K562 (cell line): ENCODE data around the gene PRKAR2B. TPM values are rescaled to one million over a fixed set of nuclear protein-coding genes. Genes with fewer than 3 reads are reported as not detected.
A peak's percentile ranks its signal among the peaks of the same experiment; 100 is the strongest.

Source experiments
- ATAC-seq: fragments of 200-7000 bp; cut with Tn5 transposase; 3 replicates; pipeline ENCODE4 v1.9.1; 2020; ENCODE audit warnings: moderate library complexity
- BruUV-seq: library from RNA; stranded (reverse); fragments of 400-500 nt; replicated peaks from 2 replicates; lab custom pipeline; 2021; lab: Mats Ljungman, UMichigan
- CTCF ChIA-PET: fragments of 300-600 bp; formaldehyde crosslinking; extraction: SDS; loops from one replicate; lab custom pipeline; 2021; ENCODE audit warnings: low intra/inter-chr PET ratio; lab: Yijun Ruan, JAX
- POLR2A ChIA-PET: fragments of 300-600, 350-650 bp; sonication (Branson Sonifier 250); formaldehyde crosslinking; extraction: SDS; loops from one replicate; lab custom pipeline; 2021; ENCODE audit warnings: antibody characterized with exemption, inconsistent platforms; lab: Yijun Ruan, JAX
- DNase-seq, 4 experiments: peaks; one replicate each; pipeline versions ENCODE4 v3.0.0 to v3.0.0-alpha.2; 2011 to 2018; ENCODE audit warnings: low spot score in 3 of 4, mixed read lengths in 3 of 4; ENCODE audit errors: extremely low read depth in 1 of 4
- FAIRE-seq: peaks from 2 replicates; lab custom pipeline; 2011; peaks lifted over from hg19 to GRCh38; lab: Jason Lieb, UNC
- H2AFZ ChIP-seq: 2 replicates; pipeline ENCODE4 v1.6.0; 2011; ENCODE audit warnings: low read depth, low read length, control low read depth, inconsistent platforms
- H3K27ac ChIP-seq: fragments of 200-600 bp; 3 replicates; pipeline ENCODE4 v1.8.0; 2011; ENCODE audit warnings: low read depth, mild to moderate bottlenecking, control low read depth, inconsistent platforms, low read length, moderate library complexity, mixed read lengths; ENCODE audit errors: extremely low read depth
- H3K27me3 ChIP-seq, 2 experiments: fragments of 300-600 bp in 1 of 2; 2 replicates in 1 of 2; 3 replicates in 1 of 2; pipeline versions ENCODE4 v1.6.0 to v1.8.0; 2011; ENCODE audit warnings: inconsistent platforms in 2 of 2, low read length in 2 of 2, mild to moderate bottlenecking in 1 of 2, mixed read lengths in 1 of 2, moderate library complexity in 1 of 2; ENCODE audit not compliant: control insufficient read depth in 2 of 2, insufficient read depth in 2 of 2
- H3K36me3 ChIP-seq: fragments of 300-600 bp; 3 replicates; pipeline ENCODE4 v1.8.0; 2011; ENCODE audit warnings: mild to moderate bottlenecking, low read length, inconsistent platforms; ENCODE audit not compliant: control insufficient read depth, insufficient read depth
- H3K4me1 ChIP-seq, 2 experiments: fragments of 200-600 bp in 1 of 2; replicated peaks in 1 of 2; 2 replicates in 1 of 2; 3 replicates in 1 of 2; pipeline versions ENCODE4 v1.5.1 to v1.8.0; 2011; ENCODE audit warnings: inconsistent platforms in 2 of 2, low read length in 2 of 2, mild to moderate bottlenecking in 1 of 2, mixed read lengths in 1 of 2, moderate library complexity in 1 of 2; ENCODE audit not compliant: control insufficient read depth in 2 of 2, insufficient read depth in 2 of 2
- H3K4me2 ChIP-seq: 2 replicates; pipeline ENCODE4 v1.6.1; 2011; ENCODE audit warnings: low read length, control low read depth, inconsistent platforms, mixed read lengths; ENCODE audit not compliant: insufficient read depth
- H3K4me3 ChIP-seq: fragments of 200-600 bp; sonication (generic), shearing (Covaris generic); 2 replicates; pipeline ENCODE4 v1.5.1; 2016; ENCODE audit warnings: control low read depth, inconsistent platforms
- H3K79me2 ChIP-seq: fragments of 200-600 bp; 3 replicates; pipeline ENCODE4 v1.8.0; 2011; ENCODE audit warnings: low read length, inconsistent platforms; ENCODE audit not compliant: control insufficient read depth, insufficient read depth
- H3K9ac ChIP-seq, 2 experiments: 2 replicates each; pipeline versions ENCODE4 v1.6.0 to v1.6.1; 2011; ENCODE audit warnings: low read depth in 2 of 2, low read length in 2 of 2, control low read depth in 1 of 2, inconsistent platforms in 1 of 2, mild to moderate bottlenecking in 1 of 2, mixed read lengths in 1 of 2; ENCODE audit not compliant: insufficient read depth in 1 of 2
- H3K9me1 ChIP-seq: one replicate; pipeline ENCODE4 v1.6.0; 2011; ENCODE audit warnings: inconsistent platforms, mild to moderate bottlenecking, low read length, moderate library complexity; ENCODE audit not compliant: control insufficient read depth, insufficient read depth
- H3K9me3 ChIP-seq: replicated peaks from 2 replicates; pipeline ENCODE4 v1.5.1; 2011; ENCODE audit warnings: low read depth, low read length, inconsistent platforms; ENCODE audit not compliant: control insufficient read depth, insufficient read depth
- H4K20me1 ChIP-seq: replicated peaks from 2 replicates; pipeline ENCODE4 v1.6.1; 2011; ENCODE audit warnings: low read length, inconsistent platforms, mixed read lengths; ENCODE audit not compliant: control insufficient read depth, insufficient read depth
- CBFB ChIP-seq: sonication (generic); formaldehyde crosslinking; IDR thresholded peaks from 2 replicates; pipeline ENCODE4 v1.4.0; 2020; ENCODE audit warnings: mild to moderate bottlenecking, missing genetic modification reagents
- ETV5 ChIP-seq: sonication (generic); formaldehyde crosslinking; IDR thresholded peaks from 2 replicates; pipeline ENCODE4 v1.4.0; 2020; ENCODE audit warnings: low read depth, mild to moderate bottlenecking, missing genetic modification reagents
- HDAC2 ChIP-seq: fragments of 450-650 bp; IDR thresholded peaks from 2 replicates; pipeline ENCODE4 v1.6.1; 2016; ENCODE audit warnings: mild to moderate bottlenecking
- KAT7 ChIP-seq: sonication (generic); formaldehyde crosslinking; IDR thresholded peaks from 2 replicates; pipeline ENCODE4 v1.8.0; 2022; ENCODE audit warnings: missing genetic modification reagents, mild to moderate bottlenecking, borderline replicate concordance
- MTA3 ChIP-seq: fragments of 450-650 bp; formaldehyde crosslinking; IDR thresholded peaks from 2 replicates; pipeline ENCODE4 v1.6.1; 2017; ENCODE audit warnings: mild to moderate bottlenecking, borderline replicate concordance
- NR4A1 ChIP-seq, 2 experiments: fragments of 250-450 bp in 1 of 2; fragments of 450-650 bp in 1 of 2; sonication (Bioruptor Pico) in 1 of 2; IDR thresholded peaks; 2 replicates each; pipeline versions ENCODE4 v1.4.0 to v1.6.1; 2016 to 2020; ENCODE audit warnings: mild to moderate bottlenecking in 2 of 2, missing compliant biosample characterization in 1 of 2, missing genetic modification characterization in 1 of 2, moderate library complexity in 1 of 2
- POLR2AphosphoS2 ChIP-seq: IDR thresholded peaks from 2 replicates; pipeline ENCODE4 v1.6.1; 2012; ENCODE audit warnings: low read length, improper control_type of control experiment
- TAL1 ChIP-seq: fragments of 450-650 bp; IDR thresholded peaks from 2 replicates; pipeline ENCODE4 v1.6.1; 2016; ENCODE audit warnings: mild to moderate bottlenecking
- TRIM28 ChIP-seq: fragments of 450-650 bp; IDR thresholded peaks from 2 replicates; pipeline ENCODE4 v1.6.1; 2017
- ZBTB1 ChIP-seq: sonication (generic); formaldehyde crosslinking; IDR thresholded peaks from 2 replicates; pipeline ENCODE4 v1.8.1; 2023; ENCODE audit warnings: missing genetic modification reagents, low read depth, mild to moderate bottlenecking, borderline replicate concordance
- ZNF41 ChIP-seq: fragments of 250-450 bp; sonication (Bioruptor Pico); conservative IDR thresholded peaks from 2 replicates; pipeline ENCODE4 v1.4.0; 2020; ENCODE audit warnings: mild to moderate bottlenecking
- WGBS: fragments of 100-300 bp; shearing (Covaris generic); methylation state at CpG from one replicate; pipeline ENCODE4 v1.1.6; 2016; ENCODE audit warnings: low coverage, mixed read lengths; ENCODE audit not compliant: insufficient coverage; ENCODE audit errors: missing lambda C conversion rate; 5-methylcytosine and 5-hydroxymethylcytosine counted together
- in situ Hi-C: fragments of 300-500 bp; cut with MboI; formaldehyde crosslinking; loops from 4 replicates; pipeline ENCODE4 v1.15.0; 2018; ENCODE audit warnings: inconsistent platforms, mixed read lengths
- intact Hi-C: fragments of 100-400 bp; cut with micrococcal nuclease; formaldehyde crosslinking; loops from 2 replicates; pipeline ENCODE4 v1.14.2; 2022
- polyA plus RNA-seq, 8 experiments: library from polyadenylated mRNA; depleted of rRNA in 4 of 8; stranded (reverse) in 5 of 8; unstranded in 3 of 8; fragments of >200 nt; fragmentation: Nextera tagmentation in 2 of 8; fragmentation: Illumina TruSeq in 1 of 8; extraction: Ambion mirVana in 2 of 8; extraction: Trizol in 1 of 8; gene quantifications; 2 replicates each; pipeline versions ENCODE4 v1.2.1 to v1.2.3, GENCODE V29; 2011 to 2014; ENCODE audit warnings: inconsistent platforms in 1 of 8, missing spikeins in 1 of 8
- total RNA-seq, 7 experiments: library from RNA; depleted of rRNA in 6 of 7; stranded (reverse); fragments of >200 nt in 6 of 7; fragmentation: Illumina TruSeq in 2 of 7; extraction: Trizol in 2 of 7; gene quantifications; 2 replicates each; pipeline versions ENCODE4 v1.2.1 to v1.2.3, GENCODE V29; 2011 to 2021; ENCODE audit warnings: low replicate concordance in 1 of 7
- TF ChIP-seq, protein P1 (sequence below): sonication (generic); formaldehyde crosslinking; IDR thresholded peaks from 2 replicates; pipeline ENCODE4 v1.8.1; 2023; ENCODE audit warnings: mild to moderate bottlenecking, missing genetic modification reagents, moderate library complexity
- TF ChIP-seq, protein P2 (sequence below): sonication (generic); formaldehyde crosslinking; IDR thresholded peaks from 2 replicates; pipeline ENCODE4 v1.8.0; 2022; ENCODE audit warnings: mild to moderate bottlenecking, missing genetic modification reagents, borderline replicate concordance
- TF ChIP-seq, protein P3 (sequence below): sonication (generic); formaldehyde crosslinking; IDR thresholded peaks from 2 replicates; pipeline ENCODE4 v1.8.1; 2023; ENCODE audit warnings: mild to moderate bottlenecking, missing genetic modification reagents
- TF ChIP-seq, protein P4 (sequence below): fragments of 450-650 bp; IDR thresholded peaks from 2 replicates; pipeline ENCODE4 v1.6.1; 2016

PRKAR2B gene
- total and polyA plus RNA-seq, 9 of the 15 experiments (the other 6 are each of a cell fraction or from before 2014, with no cell fraction given): 59.0 to 173 (median 129) TPM

DNA sequence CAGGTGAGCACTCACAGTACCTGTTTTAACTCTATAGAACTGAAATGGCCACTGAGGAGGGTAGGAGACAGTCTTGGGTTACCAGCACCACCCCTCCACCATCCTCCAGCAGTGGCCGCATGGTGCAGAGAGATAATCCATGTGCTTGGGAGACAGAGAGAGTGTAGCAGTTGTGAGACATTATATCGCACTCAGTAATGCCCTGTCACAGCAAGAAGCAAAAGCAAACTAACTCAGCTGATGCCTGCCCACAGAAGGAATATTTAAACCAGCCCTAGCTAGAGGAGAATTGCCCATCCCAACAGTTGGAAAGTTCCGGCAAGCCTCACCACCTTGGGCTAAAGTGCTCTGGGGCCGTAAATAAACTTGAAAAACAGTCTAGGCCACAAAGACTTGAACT, 65.5 kb downstream of the PRKAR2B start:
- BruUV-seq: no TSS peak
- CTCF ChIA-PET: no interaction called here
- FAIRE-seq: peak; percentile 85
- TF ChIP-seq TRIM28 (peak; percentile 82; the same call in 1 of the 2 replicates), ZNF41 (CRISPR knock-in tag) (no peak), POLR2AphosphoS2 (no peak), MTA3 (peak; percentile 22; the same call in 1 of the 2 replicates), CBFB (CRISPR knock-in tag) (no peak), HDAC2 (no peak), ZBTB1 (CRISPR knock-in tag) (peak; percentile 59; the same call in 1 of the 2 replicates), TAL1 (peak; percentile 65; the same call in 1 of the 2 replicates), ETV5 (no peak), KAT7 (CRISPR knock-in tag) (no peak), NR4A1 (CRISPR knock-in tag; IDR thresholded peaks at IDR 0.05) (no peak), NR4A1 (tag; IDR thresholded peaks at IDR 0.05) (peak; percentile 71; the same call in 1 of the 2 replicates)
- TF ChIP-seq, protein P1, sequence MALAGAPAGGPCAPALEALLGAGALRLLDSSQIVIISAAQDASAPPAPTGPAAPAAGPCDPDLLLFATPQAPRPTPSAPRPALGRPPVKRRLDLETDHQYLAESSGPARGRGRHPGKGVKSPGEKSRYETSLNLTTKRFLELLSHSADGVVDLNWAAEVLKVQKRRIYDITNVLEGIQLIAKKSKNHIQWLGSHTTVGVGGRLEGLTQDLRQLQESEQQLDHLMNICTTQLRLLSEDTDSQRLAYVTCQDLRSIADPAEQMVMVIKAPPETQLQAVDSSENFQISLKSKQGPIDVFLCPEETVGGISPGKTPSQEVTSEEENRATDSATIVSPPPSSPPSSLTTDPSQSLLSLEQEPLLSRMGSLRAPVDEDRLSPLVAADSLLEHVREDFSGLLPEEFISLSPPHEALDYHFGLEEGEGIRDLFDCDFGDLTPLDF (CRISPR knock-in tag): no peak
- TF ChIP-seq, protein P2, sequence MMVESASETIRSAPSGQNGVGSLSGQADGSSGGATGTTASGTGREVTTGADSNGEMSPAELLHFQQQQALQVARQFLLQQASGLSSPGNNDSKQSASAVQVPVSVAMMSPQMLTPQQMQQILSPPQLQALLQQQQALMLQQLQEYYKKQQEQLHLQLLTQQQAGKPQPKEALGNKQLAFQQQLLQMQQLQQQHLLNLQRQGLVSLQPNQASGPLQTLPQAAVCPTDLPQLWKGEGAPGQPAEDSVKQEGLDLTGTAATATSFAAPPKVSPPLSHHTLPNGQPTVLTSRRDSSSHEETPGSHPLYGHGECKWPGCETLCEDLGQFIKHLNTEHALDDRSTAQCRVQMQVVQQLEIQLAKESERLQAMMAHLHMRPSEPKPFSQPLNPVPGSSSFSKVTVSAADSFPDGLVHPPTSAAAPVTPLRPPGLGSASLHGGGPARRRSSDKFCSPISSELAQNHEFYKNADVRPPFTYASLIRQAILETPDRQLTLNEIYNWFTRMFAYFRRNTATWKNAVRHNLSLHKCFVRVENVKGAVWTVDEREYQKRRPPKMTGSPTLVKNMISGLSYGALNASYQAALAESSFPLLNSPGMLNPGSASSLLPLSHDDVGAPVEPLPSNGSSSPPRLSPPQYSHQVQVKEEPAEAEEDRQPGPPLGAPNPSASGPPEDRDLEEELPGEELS (CRISPR knock-in tag): peak; percentile 75; the same call in 1 of the 2 replicates
- TF ChIP-seq, protein P3, sequence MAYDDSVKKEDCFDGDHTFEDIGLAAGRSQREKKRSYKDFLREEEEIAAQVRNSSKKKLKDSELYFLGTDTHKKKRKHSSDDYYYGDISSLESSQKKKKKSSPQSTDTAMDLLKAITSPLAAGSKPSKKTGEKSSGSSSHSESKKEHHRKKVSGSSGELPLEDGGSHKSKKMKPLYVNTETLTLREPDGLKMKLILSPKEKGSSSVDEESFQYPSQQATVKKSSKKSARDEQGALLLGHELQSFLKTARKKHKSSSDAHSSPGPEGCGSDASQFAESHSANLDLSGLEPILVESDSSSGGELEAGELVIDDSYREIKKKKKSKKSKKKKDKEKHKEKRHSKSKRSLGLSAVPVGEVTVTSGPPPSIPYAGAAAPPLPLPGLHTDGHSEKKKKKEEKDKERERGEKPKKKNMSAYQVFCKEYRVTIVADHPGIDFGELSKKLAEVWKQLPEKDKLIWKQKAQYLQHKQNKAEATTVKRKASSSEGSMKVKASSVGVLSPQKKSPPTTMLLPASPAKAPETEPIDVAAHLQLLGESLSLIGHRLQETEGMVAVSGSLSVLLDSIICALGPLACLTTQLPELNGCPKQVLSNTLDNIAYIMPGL (CRISPR knock-in tag): no peak
- TF ChIP-seq, protein P4, sequence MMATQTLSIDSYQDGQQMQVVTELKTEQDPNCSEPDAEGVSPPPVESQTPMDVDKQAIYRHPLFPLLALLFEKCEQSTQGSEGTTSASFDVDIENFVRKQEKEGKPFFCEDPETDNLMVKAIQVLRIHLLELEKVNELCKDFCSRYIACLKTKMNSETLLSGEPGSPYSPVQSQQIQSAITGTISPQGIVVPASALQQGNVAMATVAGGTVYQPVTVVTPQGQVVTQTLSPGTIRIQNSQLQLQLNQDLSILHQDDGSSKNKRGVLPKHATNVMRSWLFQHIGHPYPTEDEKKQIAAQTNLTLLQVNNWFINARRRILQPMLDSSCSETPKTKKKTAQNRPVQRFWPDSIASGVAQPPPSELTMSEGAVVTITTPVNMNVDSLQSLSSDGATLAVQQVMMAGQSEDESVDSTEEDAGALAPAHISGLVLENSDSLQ: peak; percentile 34; the same call in 1 of the 2 replicates

More for the DNA sequence above, 65.5 kb downstream of the PRKAR2B start:
- peak; percentile 86 for ATAC-seq
- Histone ChIP-seq H2AFZ (peak overlapping the region; percentile 53), H3K9ac (peak overlapping the region in 1 of 2 experiments; percentile 29; a peak in 3 of 4 replicates), H3K36me3 (peaks cover 24% of the 10 kb centered on the region), H3K4me1 (peaks cover 14 to 51% of the 10 kb centered on the region in 2 experiments), H3K27me3 (no peaks in the 10 kb centered on the region), H3K9me1 (no peaks in the 10 kb centered on the region), H4K20me1 (no peaks in the 10 kb centered on the region), H3K9me3 (no peaks in the 10 kb centered on the region), H3K4me2 (peak overlapping the region; percentile 38), H3K79me2 (peaks cover 97% of the 10 kb centered on the region), H3K27ac (peak overlapping the region; percentile 63), H3K4me3 (no peak overlapping the region)
- POLR2A ChIA-PET: interaction anchor here (0.7 to 1.4 kb wide), 5 partner anchors 8 to 131 kb away, joined by 3 to 5 read pairs (median 3); no protein-coding TSS in a partner anchor
- peak in 2 of 4 experiments; percentile 78 to 89 for DNase-seq
- WGBS: 54% methylated on average over 4 of the region's 4 CpGs
- in situ Hi-C loops: no loop called here
- intact Hi-C loops: no loop called here
